OCI-LY1 (cell line): ENCODE results near the gene PHKA2.

ENCODE experiments used
- H2AFZ ChIP-seq: fragments of 200-600 bp; sonication (generic), shearing (Covaris generic); 2 replicates; pipeline ENCODE4 v1.6.0; 2014; ENCODE audit warnings: antibody characterized with exemption, mild to moderate bottlenecking, low read length
- H3F3A ChIP-seq: fragments of 200-600 bp; sonication (generic), shearing (Covaris generic); 2 replicates; pipeline ENCODE4 v1.6.0; 2014; ENCODE audit warnings: mild to moderate bottlenecking, antibody characterized with exemption, low read length, moderate library complexity; ENCODE audit not compliant: insufficient read depth
- H3K27ac ChIP-seq: fragments of 200-600 bp; sonication (generic); 2 replicates; pipeline ENCODE4 v1.5.1; 2014; ENCODE audit warnings: low read length, mixed run types, mild to moderate bottlenecking, low read depth; ENCODE audit not compliant: poor library complexity, severe bottlenecking
- H3K27me3 ChIP-seq: fragments of 200-600 bp; sonication (generic); 2 replicates; pipeline ENCODE4 v1.6.0; 2014; ENCODE audit warnings: antibody characterized with exemption, mild to moderate bottlenecking, low read length, moderate library complexity; ENCODE audit not compliant: insufficient read depth
- H3K36me3 ChIP-seq: fragments of 200-600 bp; sonication (generic); 2 replicates; pipeline ENCODE4 v1.6.1; 2014; ENCODE audit warnings: mild to moderate bottlenecking, antibody characterized with exemption, low read length, moderate library complexity, mixed read lengths; ENCODE audit not compliant: insufficient read depth
- H3K4me1 ChIP-seq: fragments of 200-600 bp; sonication (generic); 2 replicates; pipeline ENCODE4 v1.5.1; 2014; ENCODE audit warnings: mild to moderate bottlenecking, low read length, moderate library complexity; ENCODE audit not compliant: insufficient read depth, severe bottlenecking
- H3K4me2 ChIP-seq: fragments of 200-600 bp; sonication (generic), shearing (Covaris generic); 2 replicates; pipeline ENCODE4 v1.6.1; 2014; ENCODE audit warnings: low read length
- H3K4me3 ChIP-seq: fragments of 200-600 bp; sonication (generic); 2 replicates; pipeline ENCODE4 v1.5.1; 2014; ENCODE audit warnings: low read length, low read depth, mild to moderate bottlenecking, mixed read lengths; ENCODE audit not compliant: poor library complexity, severe bottlenecking
- H3K79me2 ChIP-seq: fragments of 200-600 bp; shearing (Covaris generic); 2 replicates; pipeline ENCODE4 v1.6.1; 2016; ENCODE audit warnings: mixed run types, low read length, mixed read lengths; ENCODE audit not compliant: insufficient read depth
- H3K9ac ChIP-seq: fragments of 200-600 bp; sonication (generic), shearing (Covaris generic); 2 replicates; pipeline ENCODE4 v1.6.1; 2014; ENCODE audit warnings: mild to moderate bottlenecking, low read length, mixed read lengths
- H3K9me2 ChIP-seq: fragments of 200-600 bp; sonication (generic), shearing (Covaris generic); 2 replicates; pipeline ENCODE4 v1.6.1; 2014; ENCODE audit warnings: low read depth, mild to moderate bottlenecking, low read length, mixed read lengths
- H3K9me3 ChIP-seq: fragments of 200-600 bp; shearing (Covaris generic); 2 replicates; pipeline ENCODE4 v1.6.1; 2014; ENCODE audit warnings: low read length, mixed read lengths
- H4K20me1 ChIP-seq: fragments of 200-600 bp; sonication (generic), shearing (Covaris generic); 2 replicates; pipeline ENCODE4 v1.6.0; 2016; ENCODE audit warnings: mild to moderate bottlenecking, low read length; ENCODE audit not compliant: insufficient read depth
- CTCF ChIP-seq: fragments of 200-600 bp; sonication (generic), shearing (Covaris generic); IDR thresholded peaks from 2 replicates; pipeline ENCODE4 v1.5.1; 2017; ENCODE audit warnings: mild to moderate bottlenecking, antibody characterized with exemption, low read length, moderate library complexity, mixed read lengths
- EZH2 ChIP-seq: fragments of 200-600 bp; sonication (generic), shearing (Covaris generic); IDR thresholded peaks from 2 replicates; pipeline ENCODE4 v1.8.0; 2017; ENCODE audit warnings: borderline replicate concordance, mixed run types, mild to moderate bottlenecking, antibody characterized with exemption, low read length, moderate library complexity, mixed read lengths

PHKA2 gene

GRCh38 chrX:18917831-18918230, 66.1 kb downstream of the PHKA2 start:
- Histone ChIP-seq H3K27ac (no peak overlapping the region), H3F3A (no peaks in the 10 kb centered on the region), H2AFZ (no peak overlapping the region), H3K4me2 (no peak overlapping the region), H3K9me3 (no peaks in the 10 kb centered on the region), H3K27me3 (no peaks in the 10 kb centered on the region), H3K4me3 (no peak overlapping the region), H3K79me2 (no peaks in the 10 kb centered on the region), H3K9me2 (no peaks in the 10 kb centered on the region), H3K4me1 (no peaks in the 10 kb centered on the region), H3K9ac (no peak overlapping the region), H3K36me3 (peaks cover 21% of the 10 kb centered on the region), H4K20me1 (no peaks in the 10 kb centered on the region)
- TF ChIP-seq CTCF (no peak), EZH2 (no peak)

GRCh38 chrX:18906286-18906685, 77.6 kb downstream of the PHKA2 start:
- H4K20me1 ChIP-seq = no peaks in the 10 kb centered on the region
- H3K27ac ChIP-seq = no peak overlapping the region
- H3K4me3 ChIP-seq = no peak overlapping the region
- H3F3A ChIP-seq = no peaks in the 10 kb centered on the region
- TF ChIP-seq CTCF (no peak), EZH2 (no peak)
- H3K4me1 ChIP-seq = no peaks in the 10 kb centered on the region
- H2AFZ ChIP-seq = no peak overlapping the region
- H3K4me2 ChIP-seq = no peak overlapping the region
- H3K27me3 ChIP-seq = no peaks in the 10 kb centered on the region
- H3K9me2 ChIP-seq = no peaks in the 10 kb centered on the region
- no peaks in the 10 kb centered on the region for H3K9me3 ChIP-seq
- H3K79me2 ChIP-seq = no peaks in the 10 kb centered on the region
- H3K36me3 ChIP-seq = peaks cover 19% of the 10 kb centered on the region; the same call in 1 of the 2 replicates
- no peak overlapping the region for H3K9ac ChIP-seq

- Histone ChIP-seq H3K9me2 (no peaks in the 10 kb centered on the region), H4K20me1 (no peaks in the 10 kb centered on the region), H3K9me3 (no peaks in the 10 kb centered on the region), H3K9ac (no peak overlapping the region), H3K27me3 (no peaks in the 10 kb centered on the region), H3K79me2 (no peaks in the 10 kb centered on the region), H3K4me3 (no peak overlapping the region), H3K27ac (no peak overlapping the region), H2AFZ (no peak overlapping the region), H3K36me3 (no peaks in the 10 kb centered on the region), H3K4me1 (no peaks in the 10 kb centered on the region), H3K4me2 (no peak overlapping the region), H3F3A (no peaks in the 10 kb centered on the region)
- TF ChIP-seq EZH2 (no peak), CTCF (no peak)
Measured at GRCh38 chrX:18900401-18900976, 83.4 kb downstream of the PHKA2 start.
